GM13976 (cell line): ENCODE results near the gene TRAF4.

ENCODE experiments used
- DNase-seq: peaks from one replicate; pipeline ENCODE4 v3.0.0; 2012; ENCODE audit warnings: low spot score
- CTCF ChIP-seq: IDR thresholded peaks from 2 replicates; pipeline ENCODE4 v1.5.1; 2012; ENCODE audit warnings: borderline replicate concordance, mild to moderate bottlenecking; ENCODE audit not compliant: insufficient read depth; ENCODE audit errors: extremely low read depth, missing control alignments, control extremely low read depth
- in situ Hi-C: fragments of 300-500 bp; cut with MboI; formaldehyde crosslinking; loops from one replicate; pipeline ENCODE4 v1.12.0; 2022; ENCODE audit warnings: low sequenced_read_pairs, mixed read lengths, inconsistent platforms; ENCODE audit not compliant: unreplicated experiment

TRAF4 gene

GRCh38 chr17:28743243-28744103 is at the start of gene TRAF4:
TSS of gene TRAF4 (plus strand) at chr17:28744011. CDS start at chr17:28744113, 102 bp downstream.
- TF ChIP-seq CTCF, result peak; percentile 32
- peak; percentile 90 for DNase-seq
- in situ Hi-C loops, result loop anchor here (25.0 kb wide), 1 partner anchor 369 kb away; no protein-coding TSS in a partner anchor

- TF ChIP-seq CTCF, result no peak
- in situ Hi-C loops, result no loop called here
- no peak for DNase-seq
These were observed 45.4 kb upstream of the TRAF4 start for GRCh38 chr17:28698253-28698941.

- TF ChIP-seq CTCF, result no peak
- in situ Hi-C loops, result no loop called here
- no peak for DNase-seq
These were observed 43.5 kb upstream of the TRAF4 start for GRCh38 chr17:28700278-28700677.

GRCh38 chr17:28700830-28701492 is 42.9 kb upstream of the TRAF4 start:
- TF ChIP-seq CTCF, result no peak
- in situ Hi-C loops, result no loop called here
- no peak for DNase-seq

- TF ChIP-seq CTCF, result no peak
These were observed 41.6 kb upstream of the TRAF4 start for GRCh38 chr17:28702026-28702751.

GRCh38 chr17:28702752-28703150 is 41.1 kb upstream of the TRAF4 start:
- no peak for DNase-seq
- in situ Hi-C loops, result no loop called here
- TF ChIP-seq CTCF, result no peak

More at GRCh38 chr17:28702026-28702751, 41.6 kb upstream of the TRAF4 start:
- DNase-seq, result no peak
- in situ Hi-C loops, result no loop called here
